Keratinocyte (primary cell): ENCODE data around the gene CRIM1.

Experiments used
- EZH2 ChIP-seq: IDR thresholded peaks from one replicate; pipeline ENCODE4 v1.6.1; 2012; ENCODE audit warnings: inconsistent platforms, mild to moderate bottlenecking, low read length, moderate library complexity
- TF ChIP-seq, protein P1 (sequence below), 3 experiments: IDR thresholded peaks in 1 of 3; conservative IDR thresholded peaks in 1 of 3; optimal IDR thresholded peaks in 1 of 3; 2 replicates in 2 of 3; 3 replicates in 1 of 3; pipeline versions ENCODE3 to v1.5.1; 2011; ENCODE audit warnings: low read length in 3 of 3, mild to moderate bottlenecking in 3 of 3, moderate library complexity in 2 of 3, control low read depth in 1 of 3, inconsistent platforms in 1 of 3; ENCODE audit not compliant: insufficient read depth in 2 of 3; ENCODE audit errors: extremely low read depth in 1 of 3

DNA sequence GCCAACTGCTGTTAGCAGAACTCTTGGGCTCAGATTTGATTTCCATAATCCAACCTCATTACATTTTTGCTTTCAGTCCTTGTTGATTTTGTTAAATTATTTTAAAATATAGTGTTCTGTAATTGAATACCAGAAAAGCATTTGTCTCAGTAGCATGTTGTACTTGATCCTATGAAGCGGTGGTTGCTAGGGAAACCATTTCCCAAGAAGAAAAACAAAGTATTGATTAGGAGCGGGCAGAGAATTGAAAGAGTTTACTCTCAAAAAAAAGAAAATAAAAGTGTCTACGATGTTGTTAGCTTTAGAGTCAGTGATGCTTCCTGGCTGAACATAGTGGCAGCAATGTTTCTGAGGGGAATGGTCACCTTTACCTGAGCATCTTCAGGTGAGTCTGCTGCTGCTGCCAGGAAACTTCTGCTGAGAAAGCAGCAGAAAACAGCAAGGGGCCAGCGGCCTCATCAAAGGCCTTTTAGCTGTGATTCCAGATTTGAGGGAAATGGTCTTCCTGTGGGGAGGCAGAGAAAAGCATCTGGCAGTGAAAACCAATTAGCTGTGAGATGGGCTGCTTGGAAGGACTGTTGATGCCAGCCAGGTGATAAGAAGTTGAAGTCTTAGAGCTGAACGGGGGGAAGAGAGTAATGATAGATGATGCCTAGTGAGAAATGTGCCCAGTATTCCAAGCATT lies 37.1 kb downstream of the CRIM1 start:
- TF ChIP-seq, protein P1, sequence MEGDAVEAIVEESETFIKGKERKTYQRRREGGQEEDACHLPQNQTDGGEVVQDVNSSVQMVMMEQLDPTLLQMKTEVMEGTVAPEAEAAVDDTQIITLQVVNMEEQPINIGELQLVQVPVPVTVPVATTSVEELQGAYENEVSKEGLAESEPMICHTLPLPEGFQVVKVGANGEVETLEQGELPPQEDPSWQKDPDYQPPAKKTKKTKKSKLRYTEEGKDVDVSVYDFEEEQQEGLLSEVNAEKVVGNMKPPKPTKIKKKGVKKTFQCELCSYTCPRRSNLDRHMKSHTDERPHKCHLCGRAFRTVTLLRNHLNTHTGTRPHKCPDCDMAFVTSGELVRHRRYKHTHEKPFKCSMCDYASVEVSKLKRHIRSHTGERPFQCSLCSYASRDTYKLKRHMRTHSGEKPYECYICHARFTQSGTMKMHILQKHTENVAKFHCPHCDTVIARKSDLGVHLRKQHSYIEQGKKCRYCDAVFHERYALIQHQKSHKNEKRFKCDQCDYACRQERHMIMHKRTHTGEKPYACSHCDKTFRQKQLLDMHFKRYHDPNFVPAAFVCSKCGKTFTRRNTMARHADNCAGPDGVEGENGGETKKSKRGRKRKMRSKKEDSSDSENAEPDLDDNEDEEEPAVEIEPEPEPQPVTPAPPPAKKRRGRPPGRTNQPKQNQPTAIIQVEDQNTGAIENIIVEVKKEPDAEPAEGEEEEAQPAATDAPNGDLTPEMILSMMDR (optimal IDR thresholded peaks at IDR 0.05 in 1 of 3, IDR thresholded peaks at IDR 0.05 in 1 of 3, conservative IDR thresholded peaks at IDR 0.05 in 1 of 3; ENCODE audit: extremely low read depth in 1 of 3, insufficient read depth in 2 of 3, low read length in 3 of 3), result no peak
- no peak for TF ChIP-seq EZH2
